GM20000 (cell line): ENCODE measurements around the gene MEIS2.

Source experiments
- DNase-seq: peaks from one replicate; pipeline ENCODE4 v3.0.0; 2012; ENCODE audit warnings: low spot score
- TF ChIP-seq, protein P1 (sequence below): IDR thresholded peaks from 2 replicates; pipeline ENCODE4 v1.5.1; 2012; ENCODE audit warnings: mild to moderate bottlenecking, control low read depth; ENCODE audit errors: extremely low read depth, missing control alignments

Gene MEIS2

DNA sequence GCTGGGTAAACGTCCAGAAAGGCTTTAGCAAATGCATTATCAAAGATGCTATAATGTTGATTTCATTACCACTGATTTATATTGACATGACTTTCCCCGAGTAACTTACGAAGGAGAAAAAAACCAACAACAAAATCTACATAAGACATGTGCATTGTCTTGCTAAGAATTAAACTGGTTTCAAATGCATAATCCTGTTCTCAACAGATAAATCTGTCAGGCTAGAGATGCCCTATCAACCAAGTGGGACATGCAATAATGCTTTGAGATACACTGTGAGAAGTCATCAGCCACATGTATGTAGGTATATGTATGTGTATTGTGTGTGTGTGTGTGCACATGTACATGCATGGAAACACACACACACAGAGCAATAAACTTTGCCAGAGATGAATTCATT lies 195.6 kb downstream of the MEIS2 start:
- TF ChIP-seq, protein P1, sequence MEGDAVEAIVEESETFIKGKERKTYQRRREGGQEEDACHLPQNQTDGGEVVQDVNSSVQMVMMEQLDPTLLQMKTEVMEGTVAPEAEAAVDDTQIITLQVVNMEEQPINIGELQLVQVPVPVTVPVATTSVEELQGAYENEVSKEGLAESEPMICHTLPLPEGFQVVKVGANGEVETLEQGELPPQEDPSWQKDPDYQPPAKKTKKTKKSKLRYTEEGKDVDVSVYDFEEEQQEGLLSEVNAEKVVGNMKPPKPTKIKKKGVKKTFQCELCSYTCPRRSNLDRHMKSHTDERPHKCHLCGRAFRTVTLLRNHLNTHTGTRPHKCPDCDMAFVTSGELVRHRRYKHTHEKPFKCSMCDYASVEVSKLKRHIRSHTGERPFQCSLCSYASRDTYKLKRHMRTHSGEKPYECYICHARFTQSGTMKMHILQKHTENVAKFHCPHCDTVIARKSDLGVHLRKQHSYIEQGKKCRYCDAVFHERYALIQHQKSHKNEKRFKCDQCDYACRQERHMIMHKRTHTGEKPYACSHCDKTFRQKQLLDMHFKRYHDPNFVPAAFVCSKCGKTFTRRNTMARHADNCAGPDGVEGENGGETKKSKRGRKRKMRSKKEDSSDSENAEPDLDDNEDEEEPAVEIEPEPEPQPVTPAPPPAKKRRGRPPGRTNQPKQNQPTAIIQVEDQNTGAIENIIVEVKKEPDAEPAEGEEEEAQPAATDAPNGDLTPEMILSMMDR: no peak
- no peak for DNase-seq

DNA sequence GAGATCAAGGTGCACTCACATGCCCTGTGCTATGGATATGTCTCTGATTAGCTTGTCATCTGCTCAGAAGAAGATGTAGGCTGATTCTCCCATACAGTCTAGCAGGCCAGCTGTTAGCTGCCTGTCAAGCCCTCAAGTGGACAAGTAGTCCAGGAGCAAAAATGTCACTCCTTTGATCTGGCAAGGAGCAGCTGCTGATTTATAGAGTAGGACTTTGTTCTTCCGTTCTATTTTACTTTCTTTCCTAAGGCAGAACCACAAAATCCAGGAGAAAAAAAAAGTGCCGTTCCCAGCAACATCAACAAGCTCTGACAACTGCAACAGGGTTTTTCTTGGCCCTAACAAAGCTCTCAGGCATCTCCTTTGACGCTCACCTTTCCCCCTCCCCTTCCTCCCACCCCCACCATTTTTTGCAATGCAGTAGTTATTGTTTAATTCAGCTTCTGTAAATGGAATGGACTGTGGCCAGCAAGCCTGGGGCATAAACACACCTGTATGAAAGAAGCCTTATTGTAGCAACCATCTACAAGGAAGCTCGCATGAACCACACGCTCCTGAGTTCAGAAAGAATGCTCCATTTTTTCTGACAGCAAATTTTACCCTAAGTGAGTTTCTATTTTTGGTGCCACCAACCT lies 196.3 kb downstream of the MEIS2 start:
- TF ChIP-seq, protein P1: no peak
- no peak for DNase-seq

DNA sequence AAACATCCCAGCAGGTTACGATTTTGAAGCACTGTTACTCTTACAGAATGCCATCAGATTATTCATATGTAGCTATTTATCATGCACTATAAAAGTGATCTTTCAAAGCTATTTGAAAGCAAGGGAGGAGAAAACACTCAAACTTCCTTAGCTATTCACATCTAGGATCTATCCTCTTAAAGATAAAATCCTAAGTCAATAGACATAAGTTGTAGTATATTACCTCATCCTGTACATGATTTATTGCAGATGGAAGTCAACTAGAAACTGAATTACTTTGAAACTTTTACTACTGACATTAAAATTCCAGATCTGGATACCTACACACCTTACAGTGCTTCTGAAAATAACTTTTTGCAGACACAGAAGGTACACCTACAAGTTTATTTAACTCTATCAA lies 197.2 kb downstream of the MEIS2 start:
- DNase-seq: no peak
- TF ChIP-seq, protein P1: no peak

DNA sequence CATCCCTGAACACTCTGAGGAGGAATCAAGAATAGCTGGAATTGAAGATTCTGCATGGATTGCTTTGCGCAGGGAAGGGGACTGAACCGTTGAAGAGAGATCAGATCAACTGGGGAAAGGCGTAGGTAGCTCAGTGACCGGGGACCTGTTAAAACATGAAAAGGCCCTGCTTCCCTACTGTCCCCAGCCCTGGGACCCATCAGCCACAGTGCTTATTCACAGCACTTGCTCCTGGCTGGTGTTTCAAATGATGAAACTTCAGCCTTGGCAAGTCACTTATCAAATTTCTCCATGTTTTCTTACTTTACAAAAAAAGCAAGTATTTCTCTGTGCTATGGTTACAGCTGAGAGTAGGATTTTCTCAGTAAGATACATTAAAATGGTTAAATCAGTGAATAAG lies 199.3 kb downstream of the MEIS2 start:
- DNase-seq: no peak
- TF ChIP-seq, protein P1: no peak

DNA sequence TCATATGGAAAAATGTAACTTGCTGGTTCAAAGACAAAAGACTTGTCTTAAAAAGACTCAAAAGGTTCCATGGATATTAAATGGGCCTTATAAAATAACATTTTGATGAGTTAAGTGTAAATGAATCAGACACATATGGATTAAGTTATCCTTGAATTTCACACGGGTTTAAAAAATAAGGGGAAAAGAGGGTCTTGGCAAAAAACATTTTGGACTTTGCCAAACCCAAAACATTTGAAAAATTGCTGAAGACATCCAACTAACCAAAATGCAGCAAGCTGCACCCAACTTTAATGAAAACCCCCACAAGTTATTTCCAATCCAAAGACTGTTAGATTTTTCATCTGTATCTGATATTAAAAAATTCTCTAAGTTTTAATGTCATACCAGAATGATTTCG lies 200.7 kb downstream of the MEIS2 start:
- DNase-seq: no peak
- TF ChIP-seq, protein P1: no peak

DNA sequence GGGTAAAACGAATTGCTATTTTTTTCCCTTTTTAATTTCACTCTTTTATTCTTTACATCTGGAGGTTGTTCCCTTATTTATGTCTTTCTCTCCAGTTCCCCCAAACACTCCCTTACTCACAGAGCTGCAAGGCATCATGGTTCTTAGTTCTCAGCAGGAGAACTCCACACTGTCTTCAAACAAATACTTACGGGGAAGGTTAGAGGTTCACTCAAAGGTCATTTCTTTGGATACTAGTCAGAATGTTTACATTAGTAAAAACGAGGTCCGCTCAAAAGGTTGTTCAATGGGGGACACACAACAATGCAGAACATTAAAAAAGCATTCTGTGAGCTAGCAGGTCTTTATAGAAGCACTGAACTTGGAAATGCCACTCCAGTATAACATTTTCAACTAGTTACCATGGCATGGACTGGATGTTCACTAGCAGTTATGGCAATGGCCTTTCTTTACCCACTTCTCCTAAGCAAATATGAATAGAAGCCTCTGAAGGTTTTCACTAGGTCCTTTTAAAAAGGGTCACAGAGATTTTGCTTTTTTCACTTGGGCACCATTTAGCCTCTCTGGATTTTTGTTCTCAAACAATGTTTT lies 201.7 kb downstream of the MEIS2 start:
- no peak for DNase-seq
- TF ChIP-seq, protein P1: no peak

DNA sequence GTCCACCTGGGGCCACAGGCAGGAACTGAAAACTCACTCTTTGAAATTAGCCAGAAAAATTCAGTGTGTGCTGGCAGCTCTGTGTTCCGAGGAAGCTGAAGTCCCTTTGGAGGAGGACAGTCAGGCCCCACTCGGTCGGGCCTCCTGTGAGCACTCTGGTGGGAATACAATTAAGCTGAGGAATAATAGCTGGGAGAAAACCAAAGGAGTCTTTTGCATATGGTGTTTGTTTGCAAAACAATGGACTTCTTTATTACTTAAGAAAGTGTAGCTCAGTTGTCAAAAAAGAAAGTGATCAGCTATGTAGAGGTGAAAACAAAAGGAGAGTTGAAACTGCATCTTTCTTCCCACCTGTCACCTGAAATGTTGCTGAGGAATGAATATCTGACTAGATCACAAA lies 202.5 kb downstream of the MEIS2 start:
- no peak for DNase-seq
- TF ChIP-seq, protein P1: no peak
